HG02970 (cell line): Measurements from ENCODE around the gene MBD5.

Experiments used
- ATAC-seq: cut with Tn5 transposase; IDR thresholded peaks from one replicate; pipeline ENCODE4 v1.9.1; 2021; ENCODE audit warnings: mild to moderate bottlenecking, moderate library complexity, moderate number of reproducible peaks; ENCODE audit not compliant: unreplicated experiment, low FRiP score

MBD5 gene

GRCh38 chr2:148565272-148565894 lies 544.5 kb downstream of the MBD5 start:
- no peak for ATAC-seq
